ENCODE data around the gene LEP. TPM values are rescaled to one million over a fixed set of nuclear protein-coding genes. Genes with fewer than 3 reads are reported as not detected.

LEP gene
- total RNA-seq, 1 experiment from 2014 or later, result not detected

- no TSS peak for BruUV-seq (replicated peaks)
- intact Hi-C loops (cut with micrococcal nuclease), result loop anchor here (1.0 to 5.0 kb wide), 3 partner anchors 72 to 620 kb away; partner anchors contain the start of genes ARF5 and GCC1
Observed at GRCh38 chr7:128207609-128208008, 33.5 kb upstream of the LEP start.

GRCh38 chr7:128209229-128210035, 31.6 kb upstream of the LEP start:
- Mint-ChIP-seq H3K27me3 (ENCODE audit: insufficient read depth, unreplicated experiment) (no peaks in the 10 kb centered on the region), H3K36me3 (ENCODE audit: insufficient read depth, unreplicated experiment) (no peaks in the 10 kb centered on the region), H3K9me3 (ENCODE audit: unreplicated experiment) (no peaks in the 10 kb centered on the region), H3K4me3 (ENCODE audit: unreplicated experiment) (no peak overlapping the region), H3K4me1 (ENCODE audit: insufficient read depth, unreplicated experiment) (peaks cover 4% of the 10 kb centered on the region), H3K27ac (ENCODE audit: low read depth, unreplicated experiment) (no peak overlapping the region)
- POLR2A ChIA-PET, result interaction anchor here (0.7 to 2.8 kb wide), 7 partner anchors 14 to 621 kb away, joined by 3 to 20 read pairs (median 4); partner anchors contain the start of gene ARF5
- DNase-seq (ENCODE audit: unreplicated experiment), result peak; percentile 80
- intact Hi-C loops (cut with micrococcal nuclease), result loop anchor here (1.0 to 5.0 kb wide), 2 partner anchors 501 to 622 kb away; partner anchors contain the start of genes ARF5 and GCC1
- no TSS peak for BruUV-seq (replicated peaks)
- CTCF ChIA-PET, result interaction anchor here (0.5 to 9.0 kb wide), 93 partner anchors 9 to 1406 kb away, joined by 3 to 239 read pairs (median 4); partner anchors contain the start of gene ARF5
- peak; percentile 99 for TF ChIP-seq CTCF (IDR thresholded peaks at IDR 0.05; ENCODE audit: unreplicated experiment)

More at GRCh38 chr7:128207609-128208008, 33.5 kb upstream of the LEP start:
- Mint-ChIP-seq H3K4me3 (ENCODE audit: unreplicated experiment) (no peak overlapping the region), H3K9me3 (ENCODE audit: unreplicated experiment) (no peaks in the 10 kb centered on the region), H3K27me3 (ENCODE audit: insufficient read depth, unreplicated experiment) (peaks cover 12% of the 10 kb centered on the region), H3K36me3 (ENCODE audit: insufficient read depth, unreplicated experiment) (peaks cover 6% of the 10 kb centered on the region), H3K4me1 (ENCODE audit: insufficient read depth, unreplicated experiment) (no peaks in the 10 kb centered on the region), H3K27ac (ENCODE audit: low read depth, unreplicated experiment) (no peak overlapping the region)
- no peak for TF ChIP-seq CTCF (IDR thresholded peaks at IDR 0.05; ENCODE audit: unreplicated experiment)
- ChIA-PET POLR2A (interaction anchor here (2.8 kb wide), 1 partner anchor 72 kb away, joined by 20 read pairs; no protein-coding TSS in a partner anchor), CTCF (interaction anchor here (0.6 to 9.0 kb wide), 32 partner anchors 8 to 529 kb away, joined by 3 to 239 read pairs (median 6); no protein-coding TSS in a partner anchor)
- no peak for DNase-seq (ENCODE audit: unreplicated experiment)

DNA sequence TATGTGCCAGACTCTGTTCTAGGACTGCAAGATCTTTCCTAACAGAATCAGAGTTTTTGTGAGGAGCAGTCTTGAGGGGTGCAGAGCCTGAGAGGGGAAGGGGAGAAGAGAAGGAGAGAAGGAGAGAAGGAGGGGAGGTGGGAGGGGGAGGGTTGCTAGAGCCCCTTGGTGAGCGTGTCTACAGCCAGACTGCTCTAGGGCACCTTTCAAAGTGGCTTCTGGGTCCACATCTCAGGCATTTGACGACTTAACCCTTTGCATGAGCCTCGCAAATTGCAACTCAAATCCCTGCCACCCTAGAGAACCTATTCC, 31.1 kb upstream of the LEP start:
- ChIA-PET CTCF (interaction anchor here (0.6 to 9.0 kb wide), 54 partner anchors 9 to 811 kb away, joined by 3 to 239 read pairs (median 5); partner anchors contain the start of gene ARF5), POLR2A (interaction anchor here (0.9 to 2.8 kb wide), 5 partner anchors 13 to 502 kb away, joined by 3 to 20 read pairs (median 4); no protein-coding TSS in a partner anchor)
- no peaks in the 10 kb centered on the region for H3K9me3 Mint-ChIP-seq (ENCODE audit: unreplicated experiment)
- DNase-seq (ENCODE audit: unreplicated experiment), result no peak
- H3K4me1 Mint-ChIP-seq (ENCODE audit: insufficient read depth, unreplicated experiment), result peaks cover 7% of the 10 kb centered on the region
- no TSS peak for BruUV-seq (replicated peaks)
- no peak overlapping the region for H3K27ac Mint-ChIP-seq (ENCODE audit: low read depth, unreplicated experiment)
- no peaks in the 10 kb centered on the region for H3K36me3 Mint-ChIP-seq (ENCODE audit: insufficient read depth, unreplicated experiment)
- TF ChIP-seq CTCF (IDR thresholded peaks at IDR 0.05; ENCODE audit: unreplicated experiment), result no peak
- intact Hi-C loops (cut with micrococcal nuclease), result no loop called here
- no peak overlapping the region for H3K4me3 Mint-ChIP-seq (ENCODE audit: unreplicated experiment)
- no peaks in the 10 kb centered on the region for H3K27me3 Mint-ChIP-seq (ENCODE audit: insufficient read depth, unreplicated experiment)
